Measurements from ENCODE around the gene CHST15. TPM values are rescaled to one million over a fixed set of nuclear protein-coding genes. Genes with fewer than 3 reads are reported as not detected.

Gene CHST15
- total and polyA plus RNA-seq, 11 donors = 0.88 to 27.1 (median 4.1) TPM

DNA sequence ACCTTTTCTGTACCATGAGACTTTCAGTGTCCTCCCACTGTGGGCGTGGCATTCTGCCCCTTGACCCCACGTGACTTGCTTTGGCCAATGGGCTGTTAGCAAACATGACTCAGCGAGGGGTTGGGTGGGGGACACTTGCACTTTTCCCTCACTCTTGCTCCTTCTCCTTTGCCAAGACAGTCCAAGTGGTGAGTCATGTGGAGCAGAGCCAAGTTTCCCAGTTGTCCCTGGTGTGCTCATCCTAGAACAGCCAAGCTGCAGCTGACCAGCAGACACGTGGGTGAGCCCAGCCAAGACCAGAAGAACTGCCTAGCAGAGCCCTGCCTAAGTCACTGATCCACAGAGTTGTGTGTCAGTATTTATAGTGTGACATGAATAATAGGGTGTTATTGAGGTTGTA, 119.0 kb downstream of the CHST15 start:
- no peak for DNase-seq
- Histone ChIP-seq H3K36me3 (no peaks in the 10 kb centered on the region), H3K27me3 (peaks cover 8 to 81% (median 47%) of the 10 kb centered on the region in 9 donors), H3K4me1 (peaks cover 0 to 7% (median 0%) of the 10 kb centered on the region in 12 donors), H3K27ac (no peak overlapping the region), H3K9me3 (peaks cover 0 to 17% (median 2%) of the 10 kb centered on the region in 12 donors), H3K4me3 (no peak overlapping the region)
- intact Hi-C loops (cut with DNase I) = no loop called here
- no peak for ATAC-seq
- TF ChIP-seq POLR2A (IDR thresholded peaks at IDR 0.05) = no peak
- TF ChIP-seq, protein P1, sequence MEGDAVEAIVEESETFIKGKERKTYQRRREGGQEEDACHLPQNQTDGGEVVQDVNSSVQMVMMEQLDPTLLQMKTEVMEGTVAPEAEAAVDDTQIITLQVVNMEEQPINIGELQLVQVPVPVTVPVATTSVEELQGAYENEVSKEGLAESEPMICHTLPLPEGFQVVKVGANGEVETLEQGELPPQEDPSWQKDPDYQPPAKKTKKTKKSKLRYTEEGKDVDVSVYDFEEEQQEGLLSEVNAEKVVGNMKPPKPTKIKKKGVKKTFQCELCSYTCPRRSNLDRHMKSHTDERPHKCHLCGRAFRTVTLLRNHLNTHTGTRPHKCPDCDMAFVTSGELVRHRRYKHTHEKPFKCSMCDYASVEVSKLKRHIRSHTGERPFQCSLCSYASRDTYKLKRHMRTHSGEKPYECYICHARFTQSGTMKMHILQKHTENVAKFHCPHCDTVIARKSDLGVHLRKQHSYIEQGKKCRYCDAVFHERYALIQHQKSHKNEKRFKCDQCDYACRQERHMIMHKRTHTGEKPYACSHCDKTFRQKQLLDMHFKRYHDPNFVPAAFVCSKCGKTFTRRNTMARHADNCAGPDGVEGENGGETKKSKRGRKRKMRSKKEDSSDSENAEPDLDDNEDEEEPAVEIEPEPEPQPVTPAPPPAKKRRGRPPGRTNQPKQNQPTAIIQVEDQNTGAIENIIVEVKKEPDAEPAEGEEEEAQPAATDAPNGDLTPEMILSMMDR (IDR thresholded peaks at IDR 0.05) = no peak
- 60 to 80% (median 68%) methylated on average over 4 of the region's 4 CpGs for WGBS, 4 donors

DNA sequence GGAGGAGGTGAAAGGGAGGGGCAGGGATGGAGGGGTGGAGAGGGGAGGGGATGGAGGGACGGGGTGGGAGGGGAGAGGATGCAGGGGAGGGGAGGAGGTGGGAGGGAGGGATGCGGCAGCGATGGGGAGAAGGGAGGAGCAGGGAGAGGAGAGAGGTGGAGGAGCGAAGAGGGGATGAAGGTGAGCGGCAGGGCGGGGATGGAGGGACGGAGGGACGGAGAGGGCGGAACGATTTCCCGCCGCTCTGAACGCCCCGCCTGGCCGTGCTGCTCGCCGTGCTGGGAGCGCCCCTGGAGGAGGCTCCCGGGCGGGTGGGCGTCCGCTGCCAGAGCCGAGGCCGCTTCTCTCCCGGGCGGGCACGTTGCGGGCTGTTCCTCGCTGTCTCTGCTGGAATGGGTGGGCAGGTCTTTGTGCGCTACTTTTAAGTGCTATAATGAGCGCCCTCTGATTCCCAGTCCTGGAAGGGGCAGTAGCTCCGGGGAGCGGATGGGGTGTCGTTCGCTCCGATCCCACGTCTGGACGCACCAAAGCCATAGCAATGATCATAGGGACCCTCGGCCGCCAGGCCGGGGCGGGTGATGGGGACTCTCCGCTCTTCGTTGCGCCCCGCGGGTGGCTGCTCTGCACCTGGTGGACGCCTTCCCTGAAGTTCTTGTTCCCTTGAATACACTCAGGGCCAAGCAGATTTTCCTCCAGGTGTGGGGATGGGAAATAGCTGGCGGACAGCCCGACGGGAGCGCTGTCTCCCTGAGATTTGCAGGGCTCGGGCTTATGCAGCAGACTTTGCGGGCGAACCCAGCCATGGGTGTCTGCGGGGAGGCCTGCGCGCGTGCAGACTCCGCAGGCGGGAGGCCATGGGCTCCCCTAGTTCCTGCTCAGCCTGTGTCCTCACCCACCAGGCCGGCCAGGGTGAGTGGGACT, 120.7 kb downstream of the CHST15 start:
- TF ChIP-seq POLR2A (IDR thresholded peaks at IDR 0.05) = no peak
- TF ChIP-seq, protein P1 (IDR thresholded peaks at IDR 0.05) = peak in 1 of 12 donors; percentile 6
- H3K9me3 ChIP-seq = peaks cover 0 to 16% (median 2%) of the 10 kb centered on the region in 12 donors
- peaks cover 8 to 89% (median 53%) of the 10 kb centered on the region in 9 donors for H3K27me3 ChIP-seq
- peak in 1 of 5 donors; percentile 37 for DNase-seq
- intact Hi-C loops (cut with DNase I) = no loop called here
- no peak for ATAC-seq
- no peak overlapping the region for H3K4me3 ChIP-seq
- peaks cover 0 to 7% (median 0%) of the 10 kb centered on the region in 12 donors for H3K4me1 ChIP-seq
- H3K27ac ChIP-seq = no peak overlapping the region
- WGBS, 4 donors = 3 to 5% (median 3%) methylated on average over 37 to 62 of the region's 62 CpGs
- no peaks in the 10 kb centered on the region for H3K36me3 ChIP-seq

DNA sequence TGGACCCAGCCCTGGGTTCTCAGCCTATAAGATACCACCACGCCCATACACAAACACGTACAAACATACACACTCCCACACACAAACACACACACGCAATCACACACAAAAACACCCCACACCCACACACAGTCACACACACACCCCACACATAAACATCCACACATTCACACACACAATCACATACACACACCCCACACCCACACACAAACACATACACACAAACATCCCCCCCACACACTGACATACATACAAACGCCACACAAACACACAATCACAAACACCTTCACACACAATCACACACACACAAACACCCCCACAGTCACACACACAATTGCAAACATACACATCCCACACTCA, 122.5 kb downstream of the CHST15 start:
- DNase-seq (no peak), ATAC-seq (no peak)
- intact Hi-C loops (cut with DNase I) = no loop called here
- Histone ChIP-seq H3K27me3 (peaks cover 5 to 85% (median 63%) of the 10 kb centered on the region in 9 donors), H3K36me3 (no peaks in the 10 kb centered on the region), H3K4me1 (peaks cover 0 to 11% (median 0%) of the 10 kb centered on the region in 12 donors), H3K9me3 (peaks cover 0 to 9% (median 2%) of the 10 kb centered on the region in 12 donors), H3K27ac (no peak overlapping the region), H3K4me3 (no peak overlapping the region)
- TF ChIP-seq, protein P1 (IDR thresholded peaks at IDR 0.05) = no peak
- no peak for TF ChIP-seq POLR2A (IDR thresholded peaks at IDR 0.05)
- 53 to 74% (median 66%) methylated on average over 4 of the region's 4 CpGs for WGBS, 4 donors

DNA sequence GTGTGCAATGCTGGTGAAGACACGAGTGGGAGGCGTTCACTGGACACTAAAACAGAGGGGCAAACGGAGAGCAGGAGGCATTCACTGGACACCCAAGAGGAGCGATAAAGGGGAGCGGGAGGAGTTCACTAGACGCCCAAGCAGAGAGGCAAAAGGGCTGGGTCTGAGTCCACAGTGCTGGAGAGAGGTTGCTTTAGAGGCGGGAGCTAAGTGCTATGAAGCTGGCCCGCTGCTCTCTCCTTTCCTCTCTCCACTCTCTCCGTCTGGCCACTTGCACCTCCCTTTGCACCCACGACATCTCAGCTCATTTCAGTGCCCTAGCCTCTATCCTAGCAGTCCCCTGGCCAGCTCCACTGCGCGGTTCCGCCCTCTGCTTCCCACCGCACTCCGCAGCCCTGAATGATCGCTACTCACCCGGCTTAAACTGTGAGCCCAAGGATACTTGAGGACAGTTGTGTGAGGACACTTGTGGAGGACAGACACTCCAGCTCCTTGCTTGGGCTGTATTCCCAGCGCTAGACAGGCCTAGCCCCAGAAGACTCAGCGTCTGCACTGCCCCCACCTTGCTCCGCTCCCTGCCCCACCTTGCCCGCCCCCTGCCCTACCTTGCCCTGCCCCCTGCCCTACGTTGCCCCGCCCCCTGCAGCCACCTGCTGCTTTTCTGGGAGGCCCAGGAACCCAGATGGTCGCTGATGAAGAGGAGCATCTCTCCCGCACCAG, 123.0 kb downstream of the CHST15 start:
- no peak for ATAC-seq
- Histone ChIP-seq H3K36me3 (no peaks in the 10 kb centered on the region), H3K27me3 (peaks cover 5 to 79% (median 63%) of the 10 kb centered on the region in 9 donors), H3K4me1 (peaks cover 0 to 11% (median 0%) of the 10 kb centered on the region in 12 donors), H3K27ac (no peak overlapping the region), H3K4me3 (no peak overlapping the region), H3K9me3 (peaks cover 0 to 9% (median 2%) of the 10 kb centered on the region in 12 donors)
- peak in 1 of 5 donors; percentile 28 for DNase-seq
- 21 to 44% (median 33%) methylated on average over 21 to 25 of the region's 25 CpGs for WGBS, 4 donors
- TF ChIP-seq POLR2A (IDR thresholded peaks at IDR 0.05) = no peak
- TF ChIP-seq, protein P1 (IDR thresholded peaks at IDR 0.05) = no peak
- intact Hi-C loops (cut with DNase I) = no loop called here
